Adrenal gland (tissue), 5 donors: ENCODE results near the gene RCCD1.

Source experiments
- CTCF ChIP-seq, 6 experiments: fragments of 450-650 bp in 4 of 6; fragments of 200-600 bp in 2 of 6; sonication (generic) in 1 of 6; IDR thresholded peaks; 1 replicate in 5 of 6; 2 replicates in 1 of 6; pipeline versions ENCODE4 v1.5.1 to v1.8.0; 2016 to 2021; ENCODE audit warnings: antibody characterized with exemption in 6 of 6, mild to moderate bottlenecking in 2 of 6, moderate library complexity in 1 of 6
- POLR2A ChIP-seq, 2 donors: fragments of 450-650 bp; IDR thresholded peaks; one replicate each; pipeline ENCODE4 v1.6.1; 2017; ENCODE audit warnings: antibody characterized with exemption in 2 of 2, mild to moderate bottlenecking in 2 of 2, moderate library complexity in 1 of 2
- donor health status: DM: no; HTN: no; CAD: no.

- no peak for TF ChIP-seq CTCF (IDR thresholded peaks at IDR 0.05)
- TF ChIP-seq POLR2A (IDR thresholded peaks at IDR 0.05): no peak
These were observed 1.6 kb upstream of the RCCD1 start for GRCh38 chr15:90952901-90953677.
